Neural crest cell (in vitro differentiated cells): Measurements from ENCODE around the gene CFAP107. TPM values are rescaled to one million over a fixed set of nuclear protein-coding genes. Genes with fewer than 3 reads are reported as not detected.
A peak's percentile ranks its signal among the peaks of the same experiment; 100 is the strongest.

Experiments used
- DNase-seq: peaks from one replicate; pipeline ENCODE4 v3.0.0; 2021; ENCODE audit warnings: low read depth, mixed read lengths, low spot score
- H3K27ac Mint-ChIP-seq: one replicate; pipeline ENCODE4 v1.8.0; 2021; ENCODE audit warnings: mild to moderate bottlenecking, mixed read lengths; ENCODE audit not compliant: unreplicated experiment
- H3K27me3 Mint-ChIP-seq: 2 replicates; pipeline ENCODE4 v1.8.0; 2021; ENCODE audit warnings: low read depth, mild to moderate bottlenecking, mixed read lengths
- H3K36me3 Mint-ChIP-seq: 2 replicates; pipeline ENCODE4 v1.8.0; 2021; ENCODE audit warnings: low read depth, mild to moderate bottlenecking, mixed read lengths
- H3K4me1 Mint-ChIP-seq: 2 replicates; pipeline ENCODE4 v1.8.0; 2021; ENCODE audit warnings: mixed read lengths
- H3K4me3 Mint-ChIP-seq: one replicate; pipeline ENCODE4 v1.8.0; 2021; ENCODE audit warnings: mild to moderate bottlenecking, mixed read lengths
- H3K9me3 Mint-ChIP-seq: 2 replicates; pipeline ENCODE4 v1.8.0; 2021; ENCODE audit warnings: mixed read lengths
- total RNA-seq: library from RNA; stranded (reverse); gene quantifications from 2 replicates; pipeline ENCODE4 v1.2.1, GENCODE V29; 2021
- TF ChIP-seq, protein P1 (sequence below): fragments of 200-600 bp; sonication (generic); conservative IDR thresholded peaks from 2 replicates; pipeline ENCODE4 v1.5.0; 2021; ENCODE audit warnings: antibody characterized with exemption, mild to moderate bottlenecking

CFAP107 gene
- total RNA-seq, 1 donor from 2014 or later = not detected

DNA sequence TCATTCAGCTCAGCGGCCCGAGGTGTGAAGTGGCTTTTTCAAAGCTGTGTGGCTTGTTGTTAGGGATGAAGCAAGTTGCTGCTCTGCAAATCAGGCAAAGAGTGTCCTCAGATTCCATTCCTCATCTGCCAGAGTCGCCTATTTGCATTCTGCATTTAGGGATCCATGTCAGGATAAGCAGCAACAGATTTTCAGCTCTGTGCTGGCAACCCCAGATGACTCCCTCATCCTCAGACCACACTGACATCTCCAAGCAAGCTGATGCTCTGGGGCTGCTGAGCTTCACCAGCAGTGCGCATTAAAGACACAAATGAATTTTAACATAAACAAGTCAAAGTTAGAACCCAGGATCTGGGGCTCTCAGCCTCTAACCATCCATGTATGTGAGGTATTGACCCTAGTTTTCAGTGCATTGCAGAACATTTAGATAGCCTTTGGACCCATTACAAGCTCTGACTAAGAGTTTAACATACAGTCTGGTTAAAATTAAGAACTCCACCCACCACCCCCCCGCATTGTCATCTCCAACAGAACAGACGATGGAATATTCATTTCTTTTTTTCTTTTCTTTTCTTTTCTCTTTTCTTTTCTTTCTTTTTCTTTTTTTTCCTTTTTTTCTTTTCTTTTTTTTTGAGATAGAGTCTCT lies 10.9 kb downstream of the CFAP107 start:
- no peak for DNase-seq
- Mint-ChIP-seq H3K36me3 (no peaks in the 10 kb centered on the region), H3K4me3 (no peak overlapping the region), H3K27ac (no peak overlapping the region), H3K4me1 (no peaks in the 10 kb centered on the region), H3K27me3 (peaks cover 65% of the 10 kb centered on the region), H3K9me3 (no peaks in the 10 kb centered on the region)
- TF ChIP-seq, protein P1, sequence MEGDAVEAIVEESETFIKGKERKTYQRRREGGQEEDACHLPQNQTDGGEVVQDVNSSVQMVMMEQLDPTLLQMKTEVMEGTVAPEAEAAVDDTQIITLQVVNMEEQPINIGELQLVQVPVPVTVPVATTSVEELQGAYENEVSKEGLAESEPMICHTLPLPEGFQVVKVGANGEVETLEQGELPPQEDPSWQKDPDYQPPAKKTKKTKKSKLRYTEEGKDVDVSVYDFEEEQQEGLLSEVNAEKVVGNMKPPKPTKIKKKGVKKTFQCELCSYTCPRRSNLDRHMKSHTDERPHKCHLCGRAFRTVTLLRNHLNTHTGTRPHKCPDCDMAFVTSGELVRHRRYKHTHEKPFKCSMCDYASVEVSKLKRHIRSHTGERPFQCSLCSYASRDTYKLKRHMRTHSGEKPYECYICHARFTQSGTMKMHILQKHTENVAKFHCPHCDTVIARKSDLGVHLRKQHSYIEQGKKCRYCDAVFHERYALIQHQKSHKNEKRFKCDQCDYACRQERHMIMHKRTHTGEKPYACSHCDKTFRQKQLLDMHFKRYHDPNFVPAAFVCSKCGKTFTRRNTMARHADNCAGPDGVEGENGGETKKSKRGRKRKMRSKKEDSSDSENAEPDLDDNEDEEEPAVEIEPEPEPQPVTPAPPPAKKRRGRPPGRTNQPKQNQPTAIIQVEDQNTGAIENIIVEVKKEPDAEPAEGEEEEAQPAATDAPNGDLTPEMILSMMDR = no peak

DNA sequence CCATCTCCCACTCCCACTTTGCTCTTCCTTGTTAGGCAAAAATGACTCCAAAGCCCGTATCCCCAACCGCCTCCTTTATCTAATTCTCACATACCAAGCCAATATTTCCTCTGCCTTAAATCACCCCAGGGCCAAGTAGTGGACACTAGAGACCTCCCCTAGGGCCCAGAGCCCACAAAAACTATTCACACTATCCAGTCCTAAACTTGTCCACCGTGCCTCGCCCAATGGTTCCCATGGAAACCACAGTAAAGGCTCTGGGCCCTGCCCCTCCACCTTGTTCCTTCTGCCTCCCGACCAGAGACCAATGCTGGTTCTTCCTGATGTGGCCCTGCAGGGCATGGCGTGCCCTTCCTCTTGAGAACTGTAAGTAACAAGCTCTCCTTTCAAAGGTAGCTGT lies 11.8 kb downstream of the CFAP107 start:
- DNase-seq = no peak
- TF ChIP-seq, protein P1 = no peak
- H3K4me1 Mint-ChIP-seq = no peaks in the 10 kb centered on the region

DNA sequence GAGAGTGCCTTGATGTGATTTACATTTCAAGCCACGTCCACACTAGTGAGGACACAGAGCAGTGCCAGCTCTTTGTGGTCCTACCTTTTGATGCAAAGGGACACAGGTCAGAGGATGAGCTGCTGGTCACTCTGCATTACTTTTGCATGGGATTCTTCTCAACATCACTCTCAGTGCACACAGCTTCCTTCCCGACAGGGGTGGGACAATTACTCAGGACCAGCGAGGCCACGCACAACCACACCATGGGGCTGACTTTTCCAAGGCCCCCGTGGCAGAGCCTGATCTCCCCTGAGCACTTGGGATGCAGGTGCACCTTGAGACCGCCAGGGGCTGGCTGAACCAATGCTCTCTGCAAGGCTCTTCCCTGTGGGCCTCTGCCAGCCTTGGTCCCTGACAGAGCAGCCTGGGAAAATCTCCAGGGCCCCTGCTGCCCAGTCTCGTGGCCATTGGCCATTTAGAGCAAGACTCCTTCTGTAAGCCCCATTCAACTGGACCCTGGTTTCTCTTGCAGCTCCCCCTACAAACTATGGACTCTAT lies 14.3 kb downstream of the CFAP107 start:
- H3K36me3 Mint-ChIP-seq = no peaks in the 10 kb centered on the region
- DNase-seq = no peak
- no peaks in the 10 kb centered on the region for H3K9me3 Mint-ChIP-seq
- peaks cover 40% of the 10 kb centered on the region for H3K27me3 Mint-ChIP-seq
- TF ChIP-seq, protein P1 = no peak
- H3K4me1 Mint-ChIP-seq = no peaks in the 10 kb centered on the region
- no peak overlapping the region for H3K27ac Mint-ChIP-seq
- H3K4me3 Mint-ChIP-seq = no peak overlapping the region

More for the DNA sequence above, 11.8 kb downstream of the CFAP107 start:
- peaks cover 59% of the 10 kb centered on the region for H3K27me3 Mint-ChIP-seq
- H3K36me3 Mint-ChIP-seq = no peaks in the 10 kb centered on the region
- no peaks in the 10 kb centered on the region for H3K9me3 Mint-ChIP-seq
- H3K27ac Mint-ChIP-seq = no peak overlapping the region
- H3K4me3 Mint-ChIP-seq = no peak overlapping the region

DNA sequence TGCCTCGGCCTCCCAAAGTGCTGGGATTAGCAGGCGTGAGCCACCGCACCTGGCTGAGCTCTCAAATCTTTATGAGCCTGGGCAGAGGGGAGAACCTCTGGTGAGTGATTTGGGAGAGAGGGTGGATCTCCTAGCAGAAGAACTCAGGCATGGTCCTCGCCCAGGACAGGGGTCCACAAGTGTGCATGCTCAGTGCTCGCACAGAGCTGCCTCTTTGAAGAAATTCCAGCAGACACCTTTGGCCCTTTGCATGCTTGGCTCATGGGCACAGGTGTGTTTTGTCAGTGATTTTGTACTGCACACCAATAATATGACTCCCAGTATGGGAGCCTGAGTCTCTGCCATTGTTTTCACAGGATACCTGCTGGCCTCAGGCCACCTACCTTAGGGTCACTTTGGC lies 15.8 kb downstream of the CFAP107 start:
- H3K27ac Mint-ChIP-seq = no peak overlapping the region
- peaks cover 36% of the 10 kb centered on the region for H3K27me3 Mint-ChIP-seq
- H3K36me3 Mint-ChIP-seq = no peaks in the 10 kb centered on the region
- TF ChIP-seq, protein P1 = no peak
- H3K9me3 Mint-ChIP-seq = no peaks in the 10 kb centered on the region
- H3K4me1 Mint-ChIP-seq = no peaks in the 10 kb centered on the region
- DNase-seq = no peak
- no peak overlapping the region for H3K4me3 Mint-ChIP-seq

DNA sequence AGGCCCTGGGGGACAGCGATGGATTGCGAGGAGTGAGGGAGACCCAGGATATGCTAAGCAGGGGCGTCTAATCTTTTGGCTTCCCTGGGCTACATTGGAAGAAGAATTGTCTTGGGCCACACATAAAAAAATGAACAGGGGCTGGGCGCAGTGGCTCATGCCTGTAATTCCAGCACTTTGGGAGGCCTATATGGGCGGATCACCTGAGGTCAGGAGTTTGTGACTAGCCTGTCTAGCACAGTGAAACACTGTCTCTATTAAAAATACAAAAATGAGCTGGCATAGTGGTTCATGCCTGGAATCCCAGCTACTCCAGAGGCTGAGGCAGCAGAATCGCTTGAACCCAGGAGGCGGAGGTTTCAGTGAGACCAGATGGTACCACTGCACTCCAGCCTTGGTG lies 16.8 kb downstream of the CFAP107 start:
- no peak overlapping the region for H3K4me3 Mint-ChIP-seq
- TF ChIP-seq, protein P1 = no peak
- no peaks in the 10 kb centered on the region for H3K4me1 Mint-ChIP-seq
- no peaks in the 10 kb centered on the region for H3K36me3 Mint-ChIP-seq
- peak overlapping the region; percentile 70 for H3K27ac Mint-ChIP-seq
- DNase-seq = no peak
- no peaks in the 10 kb centered on the region for H3K9me3 Mint-ChIP-seq
- H3K27me3 Mint-ChIP-seq = peaks cover 32% of the 10 kb centered on the region
